ENCODE measurements around the gene GMPPA.

GMPPA gene

GRCh38 chr2:219516888-219517287 is 18.2 kb downstream of the GMPPA start:
- in situ Hi-C loops (cut with MboI; ENCODE audit: low sequenced_read_pairs), result loop anchor here (25.0 kb wide), 1 partner anchor 105 kb away; the partner anchor contains the start of gene DES

- in situ Hi-C loops (cut with MboI; ENCODE audit: low sequenced_read_pairs), result loop anchor here (25.0 kb wide), 1 partner anchor 106 kb away; the partner anchor contains the start of gene DES
Observed at GRCh38 chr2:219517954-219518778, 19.5 kb downstream of the GMPPA start.

- in situ Hi-C loops (cut with MboI; ENCODE audit: low sequenced_read_pairs), result loop anchor here (25.0 kb wide), 1 partner anchor 107 kb away; the partner anchor contains the start of gene DES
Observed at GRCh38 chr2:219519526-219519916, 20.8 kb downstream of the GMPPA start.

GRCh38 chr2:219520079-219520478 is 21.4 kb downstream of the GMPPA start:
- in situ Hi-C loops (cut with MboI; ENCODE audit: low sequenced_read_pairs), result loop anchor here (25.0 kb wide), 1 partner anchor 108 kb away; the partner anchor contains the start of gene DES

GRCh38 chr2:219521066-219521880 is 22.6 kb downstream of the GMPPA start:
- in situ Hi-C loops (cut with MboI; ENCODE audit: low sequenced_read_pairs), result loop anchor here (25.0 kb wide), 1 partner anchor 109 kb away; the partner anchor contains the start of gene DES

GRCh38 chr2:219522111-219523030 is 23.7 kb downstream of the GMPPA start:
- in situ Hi-C loops (cut with MboI; ENCODE audit: low sequenced_read_pairs), result loop anchor here (25.0 kb wide), 1 partner anchor 110 kb away; the partner anchor contains the start of gene DES

- in situ Hi-C loops (cut with MboI; ENCODE audit: low sequenced_read_pairs), result loop anchor here (25.0 kb wide), 1 partner anchor 111 kb away; the partner anchor contains the start of gene DES
Observed at GRCh38 chr2:219523031-219523671, 24.5 kb downstream of the GMPPA start.

- in situ Hi-C loops (cut with MboI; ENCODE audit: low sequenced_read_pairs), result loop anchor here (25.0 kb wide), 1 partner anchor 113 kb away; the partner anchor contains the start of gene DES
Observed at GRCh38 chr2:219524817-219525216, 26.1 kb downstream of the GMPPA start.

GRCh38 chr2:219525533-219526232 is 27.0 kb downstream of the GMPPA start:
- in situ Hi-C loops (cut with MboI; ENCODE audit: low sequenced_read_pairs), result no loop called here

- in situ Hi-C loops (cut with MboI; ENCODE audit: low sequenced_read_pairs), result no loop called here
Observed at GRCh38 chr2:219526320-219527075, 27.8 kb downstream of the GMPPA start.

- in situ Hi-C loops (cut with MboI; ENCODE audit: low sequenced_read_pairs), result no loop called here
Observed at GRCh38 chr2:219527076-219527394, 28.3 kb downstream of the GMPPA start.

GRCh38 chr2:219527472-219527871 is 28.8 kb downstream of the GMPPA start:
- in situ Hi-C loops (cut with MboI; ENCODE audit: low sequenced_read_pairs), result no loop called here

- in situ Hi-C loops (cut with MboI; ENCODE audit: low sequenced_read_pairs), result no loop called here
Observed at GRCh38 chr2:219530048-219530963, 31.6 kb downstream of the GMPPA start.

GRCh38 chr2:219531639-219532377 is 33.1 kb downstream of the GMPPA start:
- in situ Hi-C loops (cut with MboI; ENCODE audit: low sequenced_read_pairs), result no loop called here

GRCh38 chr2:219532378-219532649 is 33.6 kb downstream of the GMPPA start:
- in situ Hi-C loops (cut with MboI; ENCODE audit: low sequenced_read_pairs), result no loop called here

- in situ Hi-C loops (cut with MboI; ENCODE audit: low sequenced_read_pairs), result no loop called here
Observed at GRCh38 chr2:219533930-219534661, 35.4 kb downstream of the GMPPA start.

All from hTERT RPE-1 (cell line).